ENCODE results near the gene PLD6. TPM values are rescaled to one million over a fixed set of nuclear protein-coding genes. Genes with fewer than 3 reads are reported as not detected.

The PLD6 gene
- total RNA-seq, 1 experiment from 2014 or later, result 2.9 TPM

- TF ChIP-seq, protein P1, sequence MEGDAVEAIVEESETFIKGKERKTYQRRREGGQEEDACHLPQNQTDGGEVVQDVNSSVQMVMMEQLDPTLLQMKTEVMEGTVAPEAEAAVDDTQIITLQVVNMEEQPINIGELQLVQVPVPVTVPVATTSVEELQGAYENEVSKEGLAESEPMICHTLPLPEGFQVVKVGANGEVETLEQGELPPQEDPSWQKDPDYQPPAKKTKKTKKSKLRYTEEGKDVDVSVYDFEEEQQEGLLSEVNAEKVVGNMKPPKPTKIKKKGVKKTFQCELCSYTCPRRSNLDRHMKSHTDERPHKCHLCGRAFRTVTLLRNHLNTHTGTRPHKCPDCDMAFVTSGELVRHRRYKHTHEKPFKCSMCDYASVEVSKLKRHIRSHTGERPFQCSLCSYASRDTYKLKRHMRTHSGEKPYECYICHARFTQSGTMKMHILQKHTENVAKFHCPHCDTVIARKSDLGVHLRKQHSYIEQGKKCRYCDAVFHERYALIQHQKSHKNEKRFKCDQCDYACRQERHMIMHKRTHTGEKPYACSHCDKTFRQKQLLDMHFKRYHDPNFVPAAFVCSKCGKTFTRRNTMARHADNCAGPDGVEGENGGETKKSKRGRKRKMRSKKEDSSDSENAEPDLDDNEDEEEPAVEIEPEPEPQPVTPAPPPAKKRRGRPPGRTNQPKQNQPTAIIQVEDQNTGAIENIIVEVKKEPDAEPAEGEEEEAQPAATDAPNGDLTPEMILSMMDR (IDR thresholded peaks at IDR 0.05; ENCODE audit: unreplicated experiment), result no peak
- CTCF ChIA-PET, result no interaction called here
- Mint-ChIP-seq H3K4me3 (ENCODE audit: low read depth, unreplicated experiment) (no peak overlapping the region), H3K27ac (ENCODE audit: unreplicated experiment) (no peak overlapping the region), H3K27me3 (ENCODE audit: unreplicated experiment) (no peaks in the 10 kb centered on the region), H3K9me3 (ENCODE audit: low read depth, unreplicated experiment) (no peaks in the 10 kb centered on the region), H3K36me3 (ENCODE audit: insufficient read depth, unreplicated experiment) (peaks cover 62% of the 10 kb centered on the region), H3K4me1 (ENCODE audit: low read depth, unreplicated experiment) (no peaks in the 10 kb centered on the region)
- DNase-seq, result no peak
- no TSS peak for BruUV-seq (replicated peaks)
- intact Hi-C loops (cut with micrococcal nuclease; ENCODE audit: unreplicated experiment), result no loop called here
These were observed 33.9 kb downstream of the PLD6 start for GRCh38 chr17:17172001-17172939.

DNA sequence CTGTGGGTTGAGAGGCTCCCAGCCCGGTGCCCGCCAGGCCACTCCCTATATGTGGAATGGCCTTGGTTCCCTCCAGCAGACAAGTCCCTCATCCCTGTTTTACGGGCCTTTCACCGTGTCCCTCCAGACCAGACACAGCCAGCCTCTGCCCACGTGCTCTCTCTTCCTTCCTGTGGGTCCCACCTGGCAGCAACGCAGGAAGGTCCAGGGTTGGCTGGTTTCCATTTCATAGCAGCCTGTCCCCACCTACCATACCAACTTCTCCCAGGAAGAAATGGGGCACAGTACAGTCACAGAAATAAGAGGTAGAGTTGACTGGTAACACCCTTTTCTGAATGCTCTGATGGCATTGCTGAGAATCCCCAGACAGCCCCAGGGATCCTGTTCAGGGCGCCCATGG is 34.9 kb downstream of the PLD6 start:
- Mint-ChIP-seq H3K36me3 (ENCODE audit: insufficient read depth, unreplicated experiment) (peaks cover 61% of the 10 kb centered on the region), H3K4me3 (ENCODE audit: low read depth, unreplicated experiment) (no peak overlapping the region), H3K27ac (ENCODE audit: unreplicated experiment) (no peak overlapping the region), H3K9me3 (ENCODE audit: low read depth, unreplicated experiment) (no peaks in the 10 kb centered on the region), H3K27me3 (ENCODE audit: unreplicated experiment) (no peaks in the 10 kb centered on the region), H3K4me1 (ENCODE audit: low read depth, unreplicated experiment) (no peaks in the 10 kb centered on the region)
- BruUV-seq (replicated peaks), result no TSS peak
- TF ChIP-seq, protein P1 (IDR thresholded peaks at IDR 0.05; ENCODE audit: unreplicated experiment), result no peak
- no peak for DNase-seq
- CTCF ChIA-PET, result no interaction called here
- intact Hi-C loops (cut with micrococcal nuclease; ENCODE audit: unreplicated experiment), result no loop called here

DNA sequence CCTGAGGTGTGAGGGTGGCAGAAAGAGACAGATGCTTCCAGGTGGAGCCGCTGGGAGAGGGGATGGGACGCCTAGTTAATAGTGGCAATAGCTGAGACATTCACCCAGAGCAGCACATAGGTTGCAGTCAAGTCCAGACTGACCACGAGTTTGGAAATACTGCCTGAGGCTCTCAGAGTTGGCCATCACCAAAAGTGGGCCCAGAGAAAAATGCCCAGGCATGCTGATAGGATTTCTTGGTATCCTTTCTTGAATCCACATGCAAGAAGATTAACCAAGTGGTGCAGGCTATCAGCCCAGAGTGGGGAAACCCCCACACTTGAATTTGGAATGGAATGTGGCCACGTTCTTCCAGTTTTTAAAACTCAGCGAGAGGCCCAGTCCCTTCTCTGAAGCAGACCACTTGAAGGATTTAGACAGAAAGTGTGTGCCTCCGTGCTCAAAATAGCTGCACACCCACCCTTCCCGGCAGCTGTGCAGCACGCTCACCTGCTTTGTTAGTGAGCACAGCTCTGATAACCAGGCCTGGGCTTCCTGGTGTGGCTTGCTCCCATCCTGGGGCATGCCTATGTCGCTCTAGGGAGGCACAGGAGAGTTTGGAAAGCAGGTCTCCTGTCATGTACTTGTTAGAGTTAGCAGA is 35.7 kb downstream of the PLD6 start:
- H3K36me3 Mint-ChIP-seq (ENCODE audit: insufficient read depth, unreplicated experiment), result peaks cover 66% of the 10 kb centered on the region
- intact Hi-C loops (cut with micrococcal nuclease; ENCODE audit: unreplicated experiment), result no loop called here
- BruUV-seq (replicated peaks), result no TSS peak
- H3K27ac Mint-ChIP-seq (ENCODE audit: unreplicated experiment), result no peak overlapping the region
- no peaks in the 10 kb centered on the region for H3K27me3 Mint-ChIP-seq (ENCODE audit: unreplicated experiment)
- H3K4me3 Mint-ChIP-seq (ENCODE audit: low read depth, unreplicated experiment), result no peak overlapping the region
- DNase-seq, result no peak
- CTCF ChIA-PET, result no interaction called here
- no peaks in the 10 kb centered on the region for H3K9me3 Mint-ChIP-seq (ENCODE audit: low read depth, unreplicated experiment)
- no peaks in the 10 kb centered on the region for H3K4me1 Mint-ChIP-seq (ENCODE audit: low read depth, unreplicated experiment)
- TF ChIP-seq, protein P1 (IDR thresholded peaks at IDR 0.05; ENCODE audit: unreplicated experiment), result no peak

DNA sequence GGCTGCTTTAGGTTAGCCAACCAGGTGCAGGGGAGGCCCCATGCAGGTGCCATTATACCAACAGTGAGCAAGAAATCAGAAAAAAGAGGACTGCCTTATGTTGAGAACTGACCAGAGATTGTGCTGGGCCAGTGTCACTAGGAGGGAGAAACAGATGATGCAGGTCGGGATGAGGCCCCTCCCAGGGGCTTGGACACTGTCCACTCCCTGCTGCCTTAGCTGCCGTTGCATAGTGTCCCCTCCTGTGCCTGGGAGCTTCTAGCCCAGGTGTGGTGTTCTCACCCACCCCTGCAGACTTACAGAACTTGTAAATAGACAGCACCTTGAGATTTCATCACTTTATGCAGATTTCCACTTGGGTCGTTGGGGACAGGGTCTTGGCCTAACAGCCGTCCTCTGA is 36.7 kb downstream of the PLD6 start:
- H3K27ac Mint-ChIP-seq (ENCODE audit: unreplicated experiment), result no peak overlapping the region
- intact Hi-C loops (cut with micrococcal nuclease; ENCODE audit: unreplicated experiment), result no loop called here
- CTCF ChIA-PET, result no interaction called here
- TF ChIP-seq, protein P1 (IDR thresholded peaks at IDR 0.05; ENCODE audit: unreplicated experiment), result no peak
- no peaks in the 10 kb centered on the region for H3K4me1 Mint-ChIP-seq (ENCODE audit: low read depth, unreplicated experiment)
- no peaks in the 10 kb centered on the region for H3K9me3 Mint-ChIP-seq (ENCODE audit: low read depth, unreplicated experiment)
- H3K36me3 Mint-ChIP-seq (ENCODE audit: insufficient read depth, unreplicated experiment), result peaks cover 62% of the 10 kb centered on the region
- no TSS peak for BruUV-seq (replicated peaks)
- H3K4me3 Mint-ChIP-seq (ENCODE audit: low read depth, unreplicated experiment), result no peak overlapping the region
- DNase-seq, result no peak
- H3K27me3 Mint-ChIP-seq (ENCODE audit: unreplicated experiment), result no peaks in the 10 kb centered on the region
